GM19467 (cell line): ENCODE results near the gene ZNF530.

Experiments
- ATAC-seq: cut with Tn5 transposase; IDR thresholded peaks from one replicate; pipeline ENCODE4 v1.9.1; 2021; ENCODE audit warnings: mild to moderate bottlenecking, moderate library complexity; ENCODE audit not compliant: unreplicated experiment

The ZNF530 gene

GRCh38 chr19:57613941-57614743 is 14.5 kb downstream of the ZNF530 start, which contains the start of gene ZNF134:
Gene ZNF134 (plus strand): TSS chr19:57614242. CDS start chr19:57619469, 5,227 bp downstream.
- ATAC-seq: peak; percentile 94

- no peak for ATAC-seq
These were observed 15.7 kb downstream of the ZNF530 start for GRCh38 chr19:57615346-57615745.

- no peak for ATAC-seq
These were observed 21.1 kb downstream of the ZNF530 start for GRCh38 chr19:57620673-57621348.

GRCh38 chr19:57623091-57623490 is 23.4 kb downstream of the ZNF530 start:
- ATAC-seq: no peak

- ATAC-seq: peak; percentile 91
These were observed 33.5 kb downstream of the ZNF530 start, which contains the start of gene ZNF211 for GRCh38 chr19:57632987-57633831. Gene ZNF211 (plus strand): TSS chr19:57633168. CDS start chr19:57633347, 179 bp downstream.

- ATAC-seq: no peak
These were observed 34.1 kb downstream of the ZNF530 start for GRCh38 chr19:57633832-57634131.

- ATAC-seq: no peak
These were observed 37.7 kb downstream of the ZNF530 start for GRCh38 chr19:57637379-57637778.

GRCh38 chr19:57641715-57642234 is 42.1 kb downstream of the ZNF530 start:
- no peak for ATAC-seq

- ATAC-seq: no peak
These were observed 42.8 kb downstream of the ZNF530 start for GRCh38 chr19:57642396-57643046.

- no peak for ATAC-seq
These were observed 44.0 kb downstream of the ZNF530 start for GRCh38 chr19:57643734-57644133.

GRCh38 chr19:57648331-57649003 is 48.8 kb downstream of the ZNF530 start:
- ATAC-seq: no peak

- ATAC-seq: no peak
These were observed 51.9 kb downstream of the ZNF530 start for GRCh38 chr19:57651654-57651996.

- ATAC-seq: no peak
These were observed 54.0 kb downstream of the ZNF530 start for GRCh38 chr19:57653689-57654088.

- no peak for ATAC-seq
These were observed 55.8 kb downstream of the ZNF530 start for GRCh38 chr19:57655443-57655842.

GRCh38 chr19:57656346-57656745 is 56.7 kb downstream of the ZNF530 start:
- no peak for ATAC-seq
